Measurements from ENCODE around the gene KPNA6. TPM values are rescaled to one million over a fixed set of nuclear protein-coding genes. Genes with fewer than 3 reads are reported as not detected.
A peak's percentile ranks its signal among the peaks of the same experiment; 100 is the strongest.
"Not testable (repeated sequence)": the region's sequence is repeated elsewhere in the genome, so short reads cannot be mapped to it uniquely, and the experiment has no call there.

The KPNA6 gene
- polyA plus RNA-seq, 3 donors from 2014 or later: 20.7 to 36.8 (median 21.2) TPM

GRCh38 chr1:32137111-32137510, 29.3 kb downstream of the KPNA6 start:
- no peak overlapping the region for H3K4me3 Mint-ChIP-seq
- no peaks in the 10 kb centered on the region for H3K9me3 Mint-ChIP-seq
- no peak for DNase-seq
- H3K27ac Mint-ChIP-seq: no peak overlapping the region
- peaks cover 39 to 54% of the 10 kb centered on the region in 2 donors for H3K4me1 Mint-ChIP-seq
- H3K27me3 Mint-ChIP-seq (ENCODE audit: low read depth in 3 of 3): peaks cover 0 to 6% (median 0%) of the 10 kb centered on the region in 3 donors
- H3K36me3 Mint-ChIP-seq: peaks cover 0 to 3% (median 0%) of the 10 kb centered on the region in 3 donors

- H3K4me1 Mint-ChIP-seq: peaks cover 48 to 69% of the 10 kb centered on the region in 2 donors
- H3K9me3 Mint-ChIP-seq: no peaks in the 10 kb centered on the region
- no peak for DNase-seq
- peak overlapping the region in 4 of 6 donors; percentile 25 to 70 (median 44) for H3K27ac Mint-ChIP-seq
- peaks cover 0 to 3% (median 0%) of the 10 kb centered on the region in 3 donors for H3K36me3 Mint-ChIP-seq
- no peak overlapping the region for H3K4me3 Mint-ChIP-seq
- peaks cover 0 to 5% (median 0%) of the 10 kb centered on the region in 3 donors for H3K27me3 Mint-ChIP-seq (ENCODE audit: low read depth in 3 of 3)
Observed at GRCh38 chr1:32138965-32139364, 31.1 kb downstream of the KPNA6 start.

GRCh38 chr1:32142446-32143301, 34.8 kb downstream of the KPNA6 start:
- no peak for DNase-seq
- Mint-ChIP-seq H3K36me3 (peaks cover 0 to under 1% (median 0%) of the 10 kb centered on the region in 3 donors), H3K9me3 (no peaks in the 10 kb centered on the region), H3K27me3 (ENCODE audit: low read depth in 3 of 3) (peaks cover 0 to 5% (median 0%) of the 10 kb centered on the region in 3 donors), H3K4me1 (peaks cover 50 to 77% of the 10 kb centered on the region in 2 donors), H3K27ac (peak overlapping the region in 2 of 6 donors; percentile 54 to 78), H3K4me3 (peak overlapping the region in 1 of 5 donors; percentile 11)

- not testable (repeated sequence) for H3K36me3 Mint-ChIP-seq; H3K27ac Mint-ChIP-seq; H3K9me3 Mint-ChIP-seq; H3K4me3 Mint-ChIP-seq; H3K27me3 Mint-ChIP-seq (ENCODE audit: low read depth in 3 of 3); DNase-seq
- peaks cover 48 to 77% of the 10 kb centered on the region in 2 donors for H3K4me1 Mint-ChIP-seq
Observed at GRCh38 chr1:32143302-32143695, 35.4 kb downstream of the KPNA6 start.

- Mint-ChIP-seq H3K36me3 (peaks cover 8 to 13% (median 9%) of the 10 kb centered on the region in 3 donors), H3K27me3 (ENCODE audit: low read depth in 3 of 3) (peaks cover 0 to 2% (median 0%) of the 10 kb centered on the region in 3 donors), H3K27ac (no peak overlapping the region), H3K4me1 (peaks cover 41 to 74% of the 10 kb centered on the region in 2 donors), H3K4me3 (no peak overlapping the region), H3K9me3 (peaks cover 0 to 9% (median 4%) of the 10 kb centered on the region in 6 donors)
- no peak for DNase-seq
Observed at GRCh38 chr1:32144033-32144432, 36.2 kb downstream of the KPNA6 start.

- not testable (repeated sequence) for H3K27me3 Mint-ChIP-seq (ENCODE audit: low read depth in 3 of 3); DNase-seq; H3K4me3 Mint-ChIP-seq
- Mint-ChIP-seq H3K4me1 (peaks cover 27 to 67% of the 10 kb centered on the region in 2 donors), H3K36me3 (peaks cover 9 to 18% (median 11%) of the 10 kb centered on the region in 3 donors), H3K27ac (peak overlapping the region in 1 of 6 donors; percentile 43), H3K9me3 (peaks cover 0 to 10% (median 5%) of the 10 kb centered on the region in 6 donors)
Observed at GRCh38 chr1:32147799-32148198, 39.9 kb downstream of the KPNA6 start.

- Mint-ChIP-seq H3K27me3 (ENCODE audit: low read depth in 3 of 3) (peaks cover 0 to 1% (median 0%) of the 10 kb centered on the region in 3 donors), H3K4me3 (no peak overlapping the region), H3K27ac (no peak overlapping the region), H3K36me3 (peaks cover 11 to 19% (median 13%) of the 10 kb centered on the region in 3 donors), H3K9me3 (peaks cover 0 to 10% (median 5%) of the 10 kb centered on the region in 6 donors), H3K4me1 (peaks cover 14 to 54% of the 10 kb centered on the region in 2 donors)
- DNase-seq: no peak
Observed at GRCh38 chr1:32150847-32151246, 43.0 kb downstream of the KPNA6 start.

GRCh38 chr1:32151319-32151787, 43.5 kb downstream of the KPNA6 start:
- H3K27me3 Mint-ChIP-seq (ENCODE audit: low read depth in 3 of 3): peaks cover 0 to 1% (median 1%) of the 10 kb centered on the region in 3 donors
- H3K4me1 Mint-ChIP-seq: peaks cover 12 to 49% of the 10 kb centered on the region in 2 donors
- peaks cover 11 to 24% (median 18%) of the 10 kb centered on the region in 3 donors for H3K36me3 Mint-ChIP-seq
- H3K4me3 Mint-ChIP-seq: no peak overlapping the region
- H3K9me3 Mint-ChIP-seq: peaks cover 0 to 10% (median 5%) of the 10 kb centered on the region in 6 donors
- no peak for DNase-seq
- H3K27ac Mint-ChIP-seq: no peak overlapping the region

GRCh38 chr1:32159189-32159588, 51.3 kb downstream of the KPNA6 start:
- no peak for DNase-seq
- H3K4me1 Mint-ChIP-seq: peaks cover 0 to 3% of the 10 kb centered on the region in 2 donors
- H3K4me3 Mint-ChIP-seq: no peak overlapping the region
- peaks cover 16 to 56% (median 52%) of the 10 kb centered on the region in 3 donors for H3K36me3 Mint-ChIP-seq
- H3K9me3 Mint-ChIP-seq: no peaks in the 10 kb centered on the region
- peaks cover 0 to 1% (median 0%) of the 10 kb centered on the region in 3 donors for H3K27me3 Mint-ChIP-seq (ENCODE audit: low read depth in 3 of 3)
- no peak overlapping the region for H3K27ac Mint-ChIP-seq

- H3K4me3 Mint-ChIP-seq: no peak overlapping the region
- H3K27me3 Mint-ChIP-seq (ENCODE audit: low read depth in 3 of 3): no peaks in the 10 kb centered on the region
- H3K27ac Mint-ChIP-seq: no peak overlapping the region
- H3K9me3 Mint-ChIP-seq: no peaks in the 10 kb centered on the region
- H3K36me3 Mint-ChIP-seq: peaks cover 14 to 41% (median 31%) of the 10 kb centered on the region in 3 donors
- no peaks in the 10 kb centered on the region for H3K4me1 Mint-ChIP-seq
- DNase-seq: no peak
Observed at GRCh38 chr1:32163405-32163804, 55.5 kb downstream of the KPNA6 start.

GRCh38 chr1:32165633-32166032, 57.8 kb downstream of the KPNA6 start:
- H3K36me3 Mint-ChIP-seq: peaks cover 18 to 40% (median 31%) of the 10 kb centered on the region in 3 donors
- not testable (repeated sequence) for H3K4me3 Mint-ChIP-seq, H3K27ac Mint-ChIP-seq

GRCh38 chr1:32170991-32171390, 63.1 kb downstream of the KPNA6 start:
- DNase-seq: no peak
- peak overlapping the region in 1 of 6 donors; percentile 24 for H3K27ac Mint-ChIP-seq
- peaks cover 0 to 2% (median 0%) of the 10 kb centered on the region in 3 donors for H3K27me3 Mint-ChIP-seq (ENCODE audit: low read depth in 3 of 3)
- H3K4me1 Mint-ChIP-seq: peaks cover 0 to 12% of the 10 kb centered on the region in 2 donors
- peaks cover 25 to 46% (median 26%) of the 10 kb centered on the region in 3 donors for H3K36me3 Mint-ChIP-seq
- H3K9me3 Mint-ChIP-seq: no peaks in the 10 kb centered on the region
- H3K4me3 Mint-ChIP-seq: no peak overlapping the region

More at GRCh38 chr1:32165633-32166032, 57.8 kb downstream of the KPNA6 start:
- not testable (repeated sequence) for H3K4me1 Mint-ChIP-seq; H3K27me3 Mint-ChIP-seq (ENCODE audit: low read depth in 3 of 3); H3K9me3 Mint-ChIP-seq; DNase-seq

- peaks cover 25 to 43% (median 26%) of the 10 kb centered on the region in 3 donors for H3K36me3 Mint-ChIP-seq
- H3K4me3 Mint-ChIP-seq: no peak overlapping the region
- peaks cover 0 to 2% (median under 1%) of the 10 kb centered on the region in 3 donors for H3K27me3 Mint-ChIP-seq (ENCODE audit: low read depth in 3 of 3)
- H3K9me3 Mint-ChIP-seq: no peaks in the 10 kb centered on the region
- no peak for DNase-seq
- peaks cover 0 to 12% of the 10 kb centered on the region in 2 donors for H3K4me1 Mint-ChIP-seq
- peak overlapping the region in 2 of 6 donors; percentile 3 to 29 for H3K27ac Mint-ChIP-seq
Observed at GRCh38 chr1:32172621-32173245, 64.9 kb downstream of the KPNA6 start.
